GM12878 (cell line): ENCODE results near the gene WDR19. TPM values are rescaled to one million over a fixed set of nuclear protein-coding genes. Genes with fewer than 3 reads are reported as not detected.

Experiments
- ATAC-seq: fragments of 200-7000 bp; cut with Tn5 transposase; 3 replicates; pipeline ENCODE4 v1.9.1; 2020; ENCODE audit warnings: mild to moderate bottlenecking, moderate library complexity
- BruUV-seq: library from RNA; stranded (reverse); fragments of 400-500 nt; replicated peaks from 2 replicates; lab custom pipeline; 2021; lab: Mats Ljungman, UMichigan
- CTCF ChIA-PET: fragments of 300-600 bp; sonication (Branson Sonifier 250); formaldehyde crosslinking; extraction: SDS; loops from one replicate; lab custom pipeline; 2021; ENCODE audit warnings: inconsistent platforms; lab: Yijun Ruan, JAX
- POLR2A ChIA-PET: fragments of 350-600 bp; formaldehyde crosslinking; extraction: SDS; loops from one replicate; lab custom pipeline; 2021; ENCODE audit warnings: inconsistent platforms; lab: Charles Lee
- RAD21 ChIA-PET: fragments of 300-600 bp; sonication (Branson Sonifier 250); formaldehyde crosslinking; loops from one replicate; lab custom pipeline; 2023; ENCODE audit warnings: antibody characterized with exemption; ENCODE audit not compliant: unreplicated experiment; lab: Charles Lee
- SMC1A ChIA-PET: fragments of 300-600 bp; sonication (Branson Sonifier 250); formaldehyde crosslinking; loops from one replicate; lab custom pipeline; 2023; ENCODE audit not compliant: unreplicated experiment, uncharacterized antibody; lab: Charles Lee
- DNase-seq: peaks from one replicate; pipeline ENCODE4 v3.0.0-alpha.2; 2011; ENCODE audit warnings: low read depth, low spot score
- FAIRE-seq: peaks from 3 replicates; lab custom pipeline; 2011; peaks lifted over from hg19 to GRCh38; lab: Jason Lieb, UNC
- H2AFZ ChIP-seq: 2 replicates; pipeline ENCODE4 v1.6.0; 2011; ENCODE audit warnings: low read depth, low read length, control low read depth; ENCODE audit not compliant: control insufficient read depth
- H3K27ac ChIP-seq: 2 replicates; pipeline ENCODE4 v1.5.1; 2011; ENCODE audit warnings: control low read depth; ENCODE audit not compliant: control insufficient read depth, insufficient read depth
- H3K27me3 ChIP-seq, 2 experiments: replicated peaks in 1 of 2; 2 replicates each; pipeline versions ENCODE4 v1.6.0 to v1.6.1; 2011; ENCODE audit warnings: low read length in 1 of 2; ENCODE audit not compliant: control insufficient read depth in 2 of 2, insufficient read depth in 2 of 2
- H3K36me3 ChIP-seq, 2 experiments: 2 replicates each; pipeline ENCODE4 v1.5.1; 2011; ENCODE audit warnings: low read length in 1 of 2; ENCODE audit not compliant: control insufficient read depth in 2 of 2, insufficient read depth in 2 of 2
- H3K4me1 ChIP-seq: 2 replicates; pipeline ENCODE4 v1.6.1; 2011; ENCODE audit warnings: mild to moderate bottlenecking, low read length, moderate library complexity, mixed read lengths; ENCODE audit not compliant: control insufficient read depth, insufficient read depth
- H3K4me2 ChIP-seq: 2 replicates; pipeline ENCODE4 v1.6.0; 2011; ENCODE audit warnings: control low read depth; ENCODE audit not compliant: control insufficient read depth, insufficient read depth
- H3K4me3 ChIP-seq: fragments of 200-600 bp; sonication (generic); 2 replicates; pipeline ENCODE4 v1.5.1; 2016
- H3K79me2 ChIP-seq: 2 replicates; pipeline ENCODE4 v1.6.0; 2011; ENCODE audit warnings: low read length; ENCODE audit not compliant: control insufficient read depth, insufficient read depth
- H3K9ac ChIP-seq: 2 replicates; pipeline ENCODE4 v1.8.0; 2011; ENCODE audit warnings: low read length, control low read depth, mixed read lengths; ENCODE audit not compliant: control insufficient read depth, insufficient read depth
- H3K9me3 ChIP-seq: replicated peaks from 3 replicates; pipeline ENCODE4 v1.5.1; 2011; ENCODE audit warnings: mild to moderate bottlenecking, low read length; ENCODE audit not compliant: control insufficient read depth, insufficient read depth
- H4K20me1 ChIP-seq: 2 replicates; pipeline ENCODE4 v1.6.0; 2011; ENCODE audit not compliant: control insufficient read depth, insufficient read depth
- NFYB ChIP-seq: IDR thresholded peaks from 2 replicates; pipeline ENCODE4 v1.6.1; 2011; ENCODE audit warnings: low read depth, mild to moderate bottlenecking, low read length, improper control_type of control experiment, moderate library complexity; ENCODE audit not compliant: insufficient read depth
- RB1 ChIP-seq: fragments of 450-650 bp; formaldehyde crosslinking; IDR thresholded peaks from 2 replicates; pipeline ENCODE4 v1.6.1; 2017; ENCODE audit warnings: mild to moderate bottlenecking, borderline replicate concordance
- SMARCA5 ChIP-seq: fragments of 450-650 bp; IDR thresholded peaks from 2 replicates; pipeline ENCODE4 v1.6.1; 2017; ENCODE audit warnings: mild to moderate bottlenecking
- STAT1 ChIP-seq: fragments of 450-650 bp; conservative IDR thresholded peaks from 2 replicates; pipeline ENCODE4 v1.6.1; 2014; ENCODE audit warnings: antibody characterized with exemption, mild to moderate bottlenecking
- ZNF217 ChIP-seq: fragments of 450-650 bp; IDR thresholded peaks from 2 replicates; pipeline ENCODE4 v1.6.1; 2017; ENCODE audit warnings: antibody characterized with exemption, mild to moderate bottlenecking
- WGBS: methylation state at CpG from one replicate; pipeline ENCODE4 v1.1.6; 2016; ENCODE audit warnings: low lambda C conversion rate; ENCODE audit not compliant: insufficient replicate concordance, insufficient coverage; ENCODE audit errors: missing lambda C conversion rate; 5-methylcytosine and 5-hydroxymethylcytosine counted together
- in situ Hi-C: fragments of 300-500 bp; cut with MboI; formaldehyde crosslinking; loops from 9 replicates; pipeline ENCODE4 v1.14.3; 2018; ENCODE audit warnings: mixed read lengths
- intact Hi-C: fragments of 100-400 bp; cut with micrococcal nuclease; formaldehyde crosslinking; loops from one replicate; pipeline ENCODE4 v1.14.2; 2022; ENCODE audit not compliant: unreplicated experiment
- polyA plus RNA-seq, 11 experiments: library from polyadenylated mRNA; depleted of rRNA in 4 of 11; unstranded in 6 of 11; stranded (reverse) in 5 of 11; fragments of >200 nt; fragmentation: Nextera tagmentation in 4 of 11; fragmentation: Illumina TruSeq in 1 of 11; extraction: Ambion mirVana in 4 of 11; extraction: Trizol in 1 of 11; gene quantifications; 1 replicate in 1 of 11; 2 replicates in 10 of 11; pipeline versions ENCODE4 v1.2.1 to v1.2.3, GENCODE V29; 2011 to 2016; ENCODE audit warnings: inconsistent platforms in 2 of 11, missing spikeins in 2 of 11, low read depth in 1 of 11
- total RNA-seq, 4 experiments: library from RNA; depleted of rRNA in 3 of 4; stranded (reverse); fragments of >200 nt in 3 of 4; fragmentation: Illumina TruSeq in 1 of 4; extraction: Trizol in 1 of 4; gene quantifications; 2 replicates each; pipeline versions ENCODE4 v1.2.1 to v1.2.3, GENCODE V29; 2013 to 2021
- TF ChIP-seq, protein P1 (sequence below): fragments of 450-650 bp; IDR thresholded peaks from 2 replicates; pipeline ENCODE4 v1.6.1; 2017; ENCODE audit warnings: mild to moderate bottlenecking, moderate library complexity
- TF ChIP-seq, protein P2 (sequence below): IDR thresholded peaks from 2 replicates; pipeline ENCODE4 v1.6.1; 2011; ENCODE audit warnings: borderline replicate concordance, low read depth, mild to moderate bottlenecking, moderate library complexity, mixed read lengths, low read length; ENCODE audit not compliant: insufficient read depth; ENCODE audit errors: extremely low read length
- TF ChIP-seq, protein P3 (sequence below): IDR thresholded peaks from 2 replicates; pipeline ENCODE4 v1.6.1; 2011; ENCODE audit warnings: mild to moderate bottlenecking, low read depth, low read length, moderate library complexity; ENCODE audit not compliant: insufficient replicate concordance
- TF ChIP-seq, protein P4 (sequence below): fragments of 450-650 bp; IDR thresholded peaks from 2 replicates; pipeline ENCODE4 v1.6.1; 2018; ENCODE audit warnings: mild to moderate bottlenecking, low read depth, moderate library complexity; ENCODE audit not compliant: partially characterized antibody

Gene WDR19
- total and polyA plus RNA-seq, 10 of the 15 experiments (the other 5 are each of a cell fraction or from before 2014, with no cell fraction given), result 3.5 to 15.4 (median 7.3) TPM

DNA sequence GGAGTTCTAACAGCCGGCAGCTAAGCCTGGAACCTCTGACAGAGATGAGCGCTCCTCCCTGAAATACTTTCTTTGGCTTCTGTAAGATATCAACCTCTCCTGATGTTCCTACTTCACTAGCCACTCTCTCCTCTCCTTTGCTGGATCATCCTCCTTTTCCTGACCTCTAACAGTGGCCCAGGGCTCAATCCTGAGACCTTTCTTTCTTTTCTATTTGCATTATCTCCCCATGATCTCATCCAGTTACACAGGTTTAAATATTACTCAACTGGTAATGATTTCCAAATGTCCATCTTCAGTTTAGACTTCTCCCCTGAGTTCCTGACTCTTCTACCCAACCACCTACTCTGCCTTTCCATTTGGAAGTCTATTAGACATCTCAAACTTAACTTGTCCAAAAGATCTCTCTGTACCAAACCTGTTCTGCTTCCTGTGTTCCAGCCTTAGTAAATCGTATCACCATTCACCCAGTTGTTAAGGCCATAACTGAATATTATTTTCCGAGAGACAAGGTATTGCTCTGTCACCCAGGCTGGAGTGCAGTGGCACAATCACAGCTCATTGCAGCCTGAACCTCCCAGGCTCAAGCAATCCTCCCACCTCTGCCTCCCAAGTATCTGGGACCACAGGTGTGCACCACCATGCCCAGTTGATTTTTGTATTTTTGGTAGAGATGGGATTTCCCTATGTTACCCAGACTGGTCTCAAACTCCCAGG, 142.7 kb downstream of the WDR19 start:
- BruUV-seq, result TSS peak; percentile 21
- FAIRE-seq (no peak), DNase-seq (no peak), ATAC-seq (no peak)
- intact Hi-C loops, result no loop called here
- Histone ChIP-seq H3K4me1 (no peaks in the 10 kb centered on the region), H3K79me2 (peaks cover 1% of the 10 kb centered on the region; the same call in 1 of the 2 replicates), H3K9me3 (no peaks in the 10 kb centered on the region), H3K27me3 (no peaks in the 10 kb centered on the region), H4K20me1 (no peaks in the 10 kb centered on the region), H3K36me3 (peaks cover 0 to 16% of the 10 kb centered on the region in 2 experiments; a peak in 3 of 4 replicates), H3K4me2 (no peak overlapping the region), H3K27ac (no peak overlapping the region), H2AFZ (no peak overlapping the region), H3K4me3 (no peak overlapping the region), H3K9ac (no peak overlapping the region)
- ChIA-PET CTCF (interaction anchor here (0.7 kb wide), 1 partner anchor 28 kb away, joined by 3 read pairs; no protein-coding TSS in a partner anchor), RAD21 (no interaction called here), POLR2A (no interaction called here), SMC1A (no interaction called here)
- TF ChIP-seq SMARCA5 (no peak), NFYB (no peak), RB1 (no peak), STAT1 (no peak), ZNF217 (no peak)
- TF ChIP-seq, protein P1, sequence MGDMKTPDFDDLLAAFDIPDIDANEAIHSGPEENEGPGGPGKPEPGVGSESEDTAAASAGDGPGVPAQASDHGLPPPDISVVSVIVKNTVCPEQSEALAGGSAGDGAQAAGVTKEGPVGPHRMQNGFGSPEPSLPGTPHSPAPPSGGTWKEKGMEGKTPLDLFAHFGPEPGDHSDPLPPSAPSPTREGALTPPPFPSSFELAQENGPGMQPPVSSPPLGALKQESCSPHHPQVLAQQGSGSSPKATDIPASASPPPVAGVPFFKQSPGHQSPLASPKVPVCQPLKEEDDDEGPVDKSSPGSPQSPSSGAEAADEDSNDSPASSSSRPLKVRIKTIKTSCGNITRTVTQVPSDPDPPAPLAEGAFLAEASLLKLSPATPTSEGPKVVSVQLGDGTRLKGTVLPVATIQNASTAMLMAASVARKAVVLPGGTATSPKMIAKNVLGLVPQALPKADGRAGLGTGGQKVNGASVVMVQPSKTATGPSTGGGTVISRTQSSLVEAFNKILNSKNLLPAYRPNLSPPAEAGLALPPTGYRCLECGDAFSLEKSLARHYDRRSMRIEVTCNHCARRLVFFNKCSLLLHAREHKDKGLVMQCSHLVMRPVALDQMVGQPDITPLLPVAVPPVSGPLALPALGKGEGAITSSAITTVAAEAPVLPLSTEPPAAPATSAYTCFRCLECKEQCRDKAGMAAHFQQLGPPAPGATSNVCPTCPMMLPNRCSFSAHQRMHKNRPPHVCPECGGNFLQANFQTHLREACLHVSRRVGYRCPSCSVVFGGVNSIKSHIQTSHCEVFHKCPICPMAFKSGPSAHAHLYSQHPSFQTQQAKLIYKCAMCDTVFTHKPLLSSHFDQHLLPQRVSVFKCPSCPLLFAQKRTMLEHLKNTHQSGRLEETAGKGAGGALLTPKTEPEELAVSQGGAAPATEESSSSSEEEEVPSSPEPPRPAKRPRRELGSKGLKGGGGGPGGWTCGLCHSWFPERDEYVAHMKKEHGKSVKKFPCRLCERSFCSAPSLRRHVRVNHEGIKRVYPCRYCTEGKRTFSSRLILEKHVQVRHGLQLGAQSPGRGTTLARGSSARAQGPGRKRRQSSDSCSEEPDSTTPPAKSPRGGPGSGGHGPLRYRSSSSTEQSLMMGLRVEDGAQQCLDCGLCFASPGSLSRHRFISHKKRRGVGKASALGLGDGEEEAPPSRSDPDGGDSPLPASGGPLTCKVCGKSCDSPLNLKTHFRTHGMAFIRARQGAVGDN, result no peak
- TF ChIP-seq, protein P2, sequence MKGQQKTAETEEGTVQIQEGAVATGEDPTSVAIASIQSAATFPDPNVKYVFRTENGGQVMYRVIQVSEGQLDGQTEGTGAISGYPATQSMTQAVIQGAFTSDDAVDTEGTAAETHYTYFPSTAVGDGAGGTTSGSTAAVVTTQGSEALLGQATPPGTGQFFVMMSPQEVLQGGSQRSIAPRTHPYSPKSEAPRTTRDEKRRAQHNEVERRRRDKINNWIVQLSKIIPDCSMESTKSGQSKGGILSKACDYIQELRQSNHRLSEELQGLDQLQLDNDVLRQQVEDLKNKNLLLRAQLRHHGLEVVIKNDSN, result no peak
- TF ChIP-seq, protein P3, sequence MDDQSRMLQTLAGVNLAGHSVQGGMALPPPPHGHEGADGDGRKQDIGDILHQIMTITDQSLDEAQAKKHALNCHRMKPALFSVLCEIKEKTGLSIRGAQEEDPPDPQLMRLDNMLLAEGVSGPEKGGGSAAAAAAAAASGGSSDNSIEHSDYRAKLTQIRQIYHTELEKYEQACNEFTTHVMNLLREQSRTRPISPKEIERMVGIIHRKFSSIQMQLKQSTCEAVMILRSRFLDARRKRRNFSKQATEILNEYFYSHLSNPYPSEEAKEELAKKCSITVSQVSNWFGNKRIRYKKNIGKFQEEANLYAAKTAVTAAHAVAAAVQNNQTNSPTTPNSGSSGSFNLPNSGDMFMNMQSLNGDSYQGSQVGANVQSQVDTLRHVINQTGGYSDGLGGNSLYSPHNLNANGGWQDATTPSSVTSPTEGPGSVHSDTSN, result no peak
- TF ChIP-seq, protein P4, sequence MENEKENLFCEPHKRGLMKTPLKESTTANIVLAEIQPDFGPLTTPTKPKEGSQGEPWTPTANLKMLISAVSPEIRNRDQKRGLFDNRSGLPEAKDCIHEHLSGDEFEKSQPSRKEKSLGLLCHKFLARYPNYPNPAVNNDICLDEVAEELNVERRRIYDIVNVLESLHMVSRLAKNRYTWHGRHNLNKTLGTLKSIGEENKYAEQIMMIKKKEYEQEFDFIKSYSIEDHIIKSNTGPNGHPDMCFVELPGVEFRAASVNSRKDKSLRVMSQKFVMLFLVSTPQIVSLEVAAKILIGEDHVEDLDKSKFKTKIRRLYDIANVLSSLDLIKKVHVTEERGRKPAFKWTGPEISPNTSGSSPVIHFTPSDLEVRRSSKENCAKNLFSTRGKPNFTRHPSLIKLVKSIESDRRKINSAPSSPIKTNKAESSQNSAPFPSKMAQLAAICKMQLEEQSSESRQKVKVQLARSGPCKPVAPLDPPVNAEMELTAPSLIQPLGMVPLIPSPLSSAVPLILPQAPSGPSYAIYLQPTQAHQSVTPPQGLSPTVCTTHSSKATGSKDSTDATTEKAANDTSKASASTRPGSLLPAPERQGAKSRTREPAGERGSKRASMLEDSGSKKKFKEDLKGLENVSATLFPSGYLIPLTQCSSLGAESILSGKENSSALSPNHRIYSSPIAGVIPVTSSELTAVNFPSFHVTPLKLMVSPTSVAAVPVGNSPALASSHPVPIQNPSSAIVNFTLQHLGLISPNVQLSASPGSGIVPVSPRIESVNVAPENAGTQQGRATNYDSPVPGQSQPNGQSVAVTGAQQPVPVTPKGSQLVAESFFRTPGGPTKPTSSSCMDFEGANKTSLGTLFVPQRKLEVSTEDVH, result no peak
- WGBS, result 99% methylated on average over 4 of the region's 4 CpGs
- in situ Hi-C loops, result no loop called here
